Gastrocnemius medialis (tissue), 4 donors: ENCODE results near the gene AP2S1.

ENCODE experiments used
- CTCF ChIP-seq, 5 experiments: fragments of 450-650 bp in 3 of 5; fragments of 200-600 bp in 2 of 5; sonication (generic) in 2 of 5; IDR thresholded peaks in 4 of 5; conservative IDR thresholded peaks in 1 of 5; 1 replicate in 4 of 5; 2 replicates in 1 of 5; pipeline ENCODE4 v1.5.1; 2016 to 2019; ENCODE audit warnings: antibody characterized with exemption in 5 of 5, mild to moderate bottlenecking in 3 of 5, moderate library complexity in 3 of 5
- POLR2A ChIP-seq, 2 donors: fragments of 450-650 bp; IDR thresholded peaks; one replicate each; pipeline ENCODE4 v1.6.1; 2017; ENCODE audit warnings: antibody characterized with exemption in 2 of 2, mild to moderate bottlenecking in 2 of 2, moderate library complexity in 2 of 2

GRCh38 chr19:46812977-46813838 lies 37.4 kb downstream of the AP2S1 start:
- TF ChIP-seq CTCF (IDR thresholded peaks at IDR 0.05 in 4 of 5, conservative IDR thresholded peaks at IDR 0.05 in 1 of 5) (no peak), POLR2A (IDR thresholded peaks at IDR 0.05) (no peak)
